22Rv1 (cell line): ENCODE results near the gene DDX39A.
A peak's percentile ranks its signal among the peaks of the same experiment; 100 is the strongest.
"Not testable (repeated sequence)": the region's sequence is repeated elsewhere in the genome, so short reads cannot be mapped to it uniquely, and the experiment has no call there.

Source experiments
- H3K27ac ChIP-seq: fragments of 450-650 bp; 2 replicates; pipeline ENCODE4 v1.5.1; 2017
- ZFX ChIP-seq: fragments of 450-650 bp; IDR thresholded peaks from 2 replicates; pipeline ENCODE4 v1.6.1; 2017; ENCODE audit warnings: antibody characterized with exemption, borderline replicate concordance
- TF ChIP-seq, protein P1 (sequence below): fragments of 450-650 bp; IDR thresholded peaks from 2 replicates; pipeline ENCODE4 v1.5.1; 2017; ENCODE audit warnings: mild to moderate bottlenecking

The DDX39A gene

GRCh38 chr19:14405380-14405757 lies 13.8 kb downstream of the DDX39A start:
- H3K27ac ChIP-seq: peak overlapping the region; percentile 63
- TF ChIP-seq, protein P1, sequence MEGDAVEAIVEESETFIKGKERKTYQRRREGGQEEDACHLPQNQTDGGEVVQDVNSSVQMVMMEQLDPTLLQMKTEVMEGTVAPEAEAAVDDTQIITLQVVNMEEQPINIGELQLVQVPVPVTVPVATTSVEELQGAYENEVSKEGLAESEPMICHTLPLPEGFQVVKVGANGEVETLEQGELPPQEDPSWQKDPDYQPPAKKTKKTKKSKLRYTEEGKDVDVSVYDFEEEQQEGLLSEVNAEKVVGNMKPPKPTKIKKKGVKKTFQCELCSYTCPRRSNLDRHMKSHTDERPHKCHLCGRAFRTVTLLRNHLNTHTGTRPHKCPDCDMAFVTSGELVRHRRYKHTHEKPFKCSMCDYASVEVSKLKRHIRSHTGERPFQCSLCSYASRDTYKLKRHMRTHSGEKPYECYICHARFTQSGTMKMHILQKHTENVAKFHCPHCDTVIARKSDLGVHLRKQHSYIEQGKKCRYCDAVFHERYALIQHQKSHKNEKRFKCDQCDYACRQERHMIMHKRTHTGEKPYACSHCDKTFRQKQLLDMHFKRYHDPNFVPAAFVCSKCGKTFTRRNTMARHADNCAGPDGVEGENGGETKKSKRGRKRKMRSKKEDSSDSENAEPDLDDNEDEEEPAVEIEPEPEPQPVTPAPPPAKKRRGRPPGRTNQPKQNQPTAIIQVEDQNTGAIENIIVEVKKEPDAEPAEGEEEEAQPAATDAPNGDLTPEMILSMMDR: no peak
- no peak for TF ChIP-seq ZFX

DNA sequence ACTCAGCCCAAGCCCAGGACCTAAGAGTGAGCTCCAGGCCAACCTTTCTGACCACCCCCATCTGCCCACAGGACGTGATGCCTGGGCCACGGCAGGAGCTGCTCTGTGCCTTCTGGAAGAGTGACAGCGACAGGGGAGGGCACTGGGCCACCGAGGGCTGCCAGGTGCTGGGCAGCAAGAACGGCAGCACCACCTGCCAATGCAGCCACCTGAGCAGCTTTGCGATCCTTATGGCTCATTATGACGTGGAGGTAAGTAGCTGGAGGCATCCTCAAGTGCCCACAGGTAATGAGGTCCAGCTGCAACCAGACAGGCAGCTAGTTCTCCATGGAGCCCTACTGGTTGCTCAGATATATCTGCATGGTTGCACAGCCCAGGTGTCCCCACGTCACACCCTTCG lies 14.8 kb downstream of the DDX39A start:
- TF ChIP-seq, protein P1: no peak
- no peak for TF ChIP-seq ZFX
- H3K27ac ChIP-seq: no peak overlapping the region

- not testable (repeated sequence) for H3K27ac ChIP-seq
These were observed 15.8 kb downstream of the DDX39A start for GRCh38 chr19:14403145-14403930.

GRCh38 chr19:14402332-14403144 lies 16.6 kb downstream of the DDX39A start:
- H3K27ac ChIP-seq: no peak overlapping the region
- TF ChIP-seq ZFX: no peak

GRCh38 chr19:14401468-14402195 lies 17.5 kb downstream of the DDX39A start:
- TF ChIP-seq, protein P1: no peak
- TF ChIP-seq ZFX: no peak
- H3K27ac ChIP-seq: no peak overlapping the region

DNA sequence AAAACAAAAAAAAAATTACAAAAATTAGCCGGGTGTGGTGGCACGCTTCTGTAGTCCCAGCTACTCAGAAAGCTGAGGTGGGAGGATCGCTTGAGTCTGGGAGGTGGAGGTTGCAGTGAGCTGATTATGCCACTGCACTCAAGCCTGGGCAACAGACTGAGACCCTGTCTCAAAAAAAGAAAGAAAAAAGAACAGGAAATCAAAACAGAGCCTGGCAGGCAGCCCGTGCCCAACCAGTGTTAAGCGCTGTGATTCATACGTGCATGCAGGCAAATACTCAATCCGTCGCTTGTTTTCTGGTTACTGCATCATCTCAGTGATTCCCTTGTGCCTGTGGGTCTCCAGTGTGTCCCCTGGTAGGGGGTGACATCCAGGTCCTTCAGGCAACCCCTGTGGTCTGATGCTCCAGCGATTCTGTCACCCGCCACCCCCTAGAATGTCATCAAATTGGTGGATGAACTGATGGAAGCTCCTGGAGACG lies 18.1 kb downstream of the DDX39A start:
- H3K27ac ChIP-seq: no peak overlapping the region
- TF ChIP-seq, protein P1: no peak
- no peak for TF ChIP-seq ZFX

DNA sequence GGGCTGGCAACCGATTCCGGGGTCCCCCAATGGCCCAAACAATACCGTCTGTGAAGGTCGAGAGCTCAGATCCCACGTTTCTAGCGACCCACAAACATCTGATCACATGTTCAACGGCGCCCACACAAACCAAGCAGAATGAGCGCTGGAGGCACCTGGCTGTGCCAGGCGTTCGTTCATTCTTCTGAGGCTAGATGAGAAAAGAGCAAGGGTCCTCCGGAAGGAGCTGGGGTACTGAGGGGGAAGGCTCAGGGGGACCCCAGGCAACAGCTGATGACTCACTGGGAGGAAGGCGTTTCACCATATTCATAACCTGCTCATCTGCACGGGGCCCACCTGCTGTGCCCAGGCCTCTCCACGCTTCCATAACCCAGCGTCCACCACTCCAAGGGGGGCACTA lies 22.0 kb downstream of the DDX39A start:
- H3K27ac ChIP-seq: not testable (repeated sequence)

- not testable (repeated sequence) for H3K27ac ChIP-seq
These were observed 22.4 kb downstream of the DDX39A start for GRCh38 chr19:14396730-14397129.

GRCh38 chr19:14395710-14396336 lies 23.3 kb downstream of the DDX39A start:
- TF ChIP-seq, protein P1: no peak
- no peak for TF ChIP-seq ZFX
- no peak overlapping the region for H3K27ac ChIP-seq
